ENCODE data around the gene UNC80. TPM values are rescaled to one million over a fixed set of nuclear protein-coding genes. Genes with fewer than 3 reads are reported as not detected.

Gene UNC80
- not detected in 2 replicates for total RNA-seq

GRCh38 chr2:209771474-209772289 is at the start of gene UNC80:
Gene UNC80, plus strand, starts transcription at chr2:209771832. Its CDS starts 241 bp downstream, at chr2:209772073.

GRCh38 chr2:210002158-210003157 is 230.8 kb downstream of the UNC80 start, which contains the start of gene RPE:
Gene RPE, plus strand, starts transcription at chr2:210002638. Its CDS starts 24 bp downstream, at chr2:210002662.

Other genes with a start within 250 kb of the UNC80 start
- gene RPE, start 230.8 kb downstream of the UNC80 start, total RNA-seq, result 56.8 and 69.4 TPM in 2 replicates